GM19324 (cell line): ENCODE data around the gene VTN.
A peak's percentile ranks its signal among the peaks of the same experiment; 100 is the strongest.

Experiments used
- ATAC-seq: cut with Tn5 transposase; IDR thresholded peaks from one replicate; pipeline ENCODE4 v1.9.1; 2021; ENCODE audit warnings: mild to moderate bottlenecking, moderate library complexity; ENCODE audit not compliant: unreplicated experiment, low FRiP score

Gene VTN

GRCh38 chr17:28395968-28396367, 25.9 kb upstream of the VTN start:
- no peak for ATAC-seq

GRCh38 chr17:28395426-28395825, 25.3 kb upstream of the VTN start:
- ATAC-seq = no peak

- no peak for ATAC-seq
Measured at GRCh38 chr17:28394337-28395116, 24.4 kb upstream of the VTN start.

- ATAC-seq = no peak
Measured at GRCh38 chr17:28392491-28392890, 22.4 kb upstream of the VTN start.

GRCh38 chr17:28391401-28391800, 21.3 kb upstream of the VTN start:
- no peak for ATAC-seq

- ATAC-seq = no peak
Measured at GRCh38 chr17:28390984-28391383, 20.9 kb upstream of the VTN start.

GRCh38 chr17:28390563-28390962, 20.5 kb upstream of the VTN start:
- ATAC-seq = no peak

- ATAC-seq = no peak
Measured at GRCh38 chr17:28390141-28390540, 20.0 kb upstream of the VTN start.

- ATAC-seq = no peak
Measured at GRCh38 chr17:28388106-28388505, 18.0 kb upstream of the VTN start.

GRCh38 chr17:28386391-28386790, 16.3 kb upstream of the VTN start:
- no peak for ATAC-seq

GRCh38 chr17:28385406-28385805, 15.3 kb upstream of the VTN start:
- no peak for ATAC-seq

- no peak for ATAC-seq
Measured at GRCh38 chr17:28385037-28385400, 14.9 kb upstream of the VTN start.

- no peak for ATAC-seq
Measured at GRCh38 chr17:28384281-28385036, 14.4 kb upstream of the VTN start.

- no peak for ATAC-seq
Measured at GRCh38 chr17:28381141-28381825, 11.2 kb upstream of the VTN start.

GRCh38 chr17:28379814-28380801, 10.0 kb upstream of the VTN start:
- no peak for ATAC-seq

- ATAC-seq = no peak
Measured at GRCh38 chr17:28372945-28373274, 2.8 kb upstream of the VTN start.

GRCh38 chr17:28372203-28372944, 2.3 kb upstream of the VTN start:
- ATAC-seq = peak; percentile 16

- ATAC-seq = peak; percentile 81
Measured at GRCh38 chr17:28371245-28372202, 1.4 kb upstream of the VTN start, which contains the start of gene SARM1. Gene SARM1, plus strand, starts transcription at chr17:28371694. Its CDS starts 339 bp downstream, at chr17:28372033.

- no peak for ATAC-seq
Measured at GRCh38 chr17:28370744-28371103, 617 bp upstream of the VTN start.
